GM18868 (cell line): ENCODE data around the gene VASN.
A peak's percentile ranks its signal among the peaks of the same experiment; 100 is the strongest.

Experiments used
- ATAC-seq: cut with Tn5 transposase; IDR thresholded peaks from one replicate; pipeline ENCODE4 v1.9.1; 2021; ENCODE audit warnings: mild to moderate bottlenecking, moderate library complexity; ENCODE audit not compliant: unreplicated experiment

VASN gene

GRCh38 chr16:4351880-4352279, 19.8 kb upstream of the VASN start:
- ATAC-seq = no peak

- ATAC-seq = no peak
Measured at GRCh38 chr16:4352843-4353242, 18.8 kb upstream of the VASN start.

- ATAC-seq = no peak
Measured at GRCh38 chr16:4353675-4354074, 18.0 kb upstream of the VASN start.

- no peak for ATAC-seq
Measured at GRCh38 chr16:4354512-4355409, 16.9 kb upstream of the VASN start.

GRCh38 chr16:4356820-4357219, 14.8 kb upstream of the VASN start:
- no peak for ATAC-seq

- no peak for ATAC-seq
Measured at GRCh38 chr16:4358236-4358635, 13.4 kb upstream of the VASN start.

- ATAC-seq = no peak
Measured at GRCh38 chr16:4358831-4359561, 12.7 kb upstream of the VASN start.

- ATAC-seq = no peak
Measured at GRCh38 chr16:4359914-4360313, 11.7 kb upstream of the VASN start.

GRCh38 chr16:4360538-4361021, 11.1 kb upstream of the VASN start:
- no peak for ATAC-seq

GRCh38 chr16:4361033-4361943, 10.4 kb upstream of the VASN start:
- ATAC-seq = no peak

- no peak for ATAC-seq
Measured at GRCh38 chr16:4361944-4362311, 9.7 kb upstream of the VASN start.

GRCh38 chr16:4362476-4363135, 9.0 kb upstream of the VASN start:
- ATAC-seq = no peak

- ATAC-seq = no peak
Measured at GRCh38 chr16:4364196-4365013, 7.2 kb upstream of the VASN start.

GRCh38 chr16:4365014-4365406, 6.6 kb upstream of the VASN start:
- ATAC-seq = peak; percentile 91

GRCh38 chr16:4365615-4366014, 6.0 kb upstream of the VASN start:
- no peak for ATAC-seq

GRCh38 chr16:4366016-4366415, 5.6 kb upstream of the VASN start:
- ATAC-seq = no peak

GRCh38 chr16:4367393-4367856, 4.2 kb upstream of the VASN start:
- no peak for ATAC-seq

- ATAC-seq = no peak
Measured at GRCh38 chr16:4369007-4369733, 2.5 kb upstream of the VASN start.

GRCh38 chr16:4370151-4370550, 1.5 kb upstream of the VASN start:
- ATAC-seq = no peak
